Pancreas (tissue), 10 donors: ENCODE results near the gene EFCAB10. TPM values are rescaled to one million over a fixed set of nuclear protein-coding genes. Genes with fewer than 3 reads are reported as not detected.

Experiments used
- ATAC-seq, 4 donors: fragments of 200-7000 bp; cut with Tn5 transposase; one replicate each; pipeline versions ENCODE4 v1.8.0 to v1.9.1; 2020; ENCODE audit warnings: mild to moderate bottlenecking in 4 of 4, moderate library complexity in 4 of 4
- DNase-seq, 6 donors: peaks; one replicate each; pipeline ENCODE4 v3.0.0-alpha.2; 2020
- FAIRE-seq: peaks from 2 replicates; lab custom pipeline; 2012; peaks lifted over from hg19 to GRCh38; lab: Jason Lieb, UNC
- H3K27ac ChIP-seq, 4 donors: fragments of 200-600 bp; sonication (generic); 1 replicate in 3 of 4; 2 replicates in 1 of 4; pipeline versions ENCODE4 v1.5.0 to v1.8.0; 2020
- H3K27me3 ChIP-seq, 4 donors: fragments of 200-600 bp; one replicate each; pipeline ENCODE4 v1.8.0; 2021
- H3K36me3 ChIP-seq, 3 donors: fragments of 200-600 bp; sonication (generic) in 1 of 3; one replicate each; pipeline versions ENCODE4 v1.5.0 to v1.8.0; 2020 to 2021
- H3K4me1 ChIP-seq, 3 donors: fragments of 200-600 bp; one replicate each; pipeline ENCODE4 v1.8.0; 2021
- H3K4me3 ChIP-seq, 4 donors: fragments of 200-600 bp; sonication (generic) in 2 of 4; one replicate each; pipeline versions ENCODE4 v1.5.0 to v1.8.0; 2020 to 2021
- H3K9me3 ChIP-seq, 4 donors: fragments of 200-600 bp; one replicate each; pipeline ENCODE4 v1.8.0; 2021
- CTCF ChIP-seq, 4 donors: fragments of 200-600 bp; sonication (generic) in 3 of 4; IDR thresholded peaks; one replicate each; pipeline versions ENCODE4 v1.5.0 to v1.8.0; 2021; ENCODE audit warnings: antibody characterized with exemption in 4 of 4
- WGBS, 2 donors: extraction: QIAGEN DNeasy Blood & Tissue Kit; methylation state at CpG; one replicate each; pipeline ENCODE4 v1.1.7; 2013; 5-methylcytosine and 5-hydroxymethylcytosine counted together
- intact Hi-C, 3 donors: fragments of 100-400 bp; cut with DNase I; formaldehyde crosslinking; loops; one replicate each; pipeline versions ENCODE4 v1.11.1 to v1.14.2; 2022
- polyA plus RNA-seq, 2 donors: library from polyadenylated mRNA; stranded (reverse); fragments of 200-250 nt; gene quantifications; one replicate each; pipeline ENCODE4 v1.2.3, GENCODE V29; 2013
- total RNA-seq, 6 donors: library from RNA; stranded (reverse); fragmentation: NEBNext Ultra II Directional in 4 of 6; extraction: Animal tissue kit (Norgen Biotek cat#: 25700) in 4 of 6; gene quantifications; one replicate each; pipeline versions ENCODE4 v1.2.1 to v1.2.4, GENCODE V29; 2021 to 2023
- donor health status: healthy with polysubstance abuse.
- donor health status: DM: no; HTN: no; CAD: no; lungs with moderate emphysema.
- donor health status: DM: no; HTN: no; CAD: no.
- donor health status: control.
- donor health status: control.
- donor health status: Bipolar disorder and iron deficiency.
- donor health status: DM: yes; HTN: yes; CAD: no.
- donor health status: DM: no; HTN: no; CAD: no.
- donor health status: DM: no; HTN: no; CAD: no.
- donor health status: DM: yes; HTN: yes; CAD: no.

Gene EFCAB10
- total and polyA plus RNA-seq, 8 donors: 0.12 TPM; not detected in 7

- H3K4me3 ChIP-seq: no peak overlapping the region
- peaks cover 0 to 9% (median 7%) of the 10 kb centered on the region in 3 donors for H3K4me1 ChIP-seq
- peaks cover 2 to 46% (median 9%) of the 10 kb centered on the region in 3 donors for H3K36me3 ChIP-seq
- intact Hi-C loops: no loop called here
- no peaks in the 10 kb centered on the region for H3K27me3 ChIP-seq
- no peak for ATAC-seq
- H3K27ac ChIP-seq: no peak overlapping the region
- H3K9me3 ChIP-seq: no peaks in the 10 kb centered on the region
- FAIRE-seq: no peak
- no peak for DNase-seq
- TF ChIP-seq CTCF (IDR thresholded peaks at IDR 0.05): no peak
- WGBS, 2 donors: 47 to 84% methylated on average over 2 of the region's 2 CpGs
These were observed 43.0 kb downstream of the EFCAB10 start for GRCh38 chr7:105538339-105538738.

- DNase-seq (no peak), FAIRE-seq (no peak), ATAC-seq (no peak)
- Histone ChIP-seq H3K4me1 (peaks cover 0 to 12% (median 12%) of the 10 kb centered on the region in 3 donors), H3K9me3 (no peaks in the 10 kb centered on the region), H3K36me3 (peaks cover 0 to 6% (median 0%) of the 10 kb centered on the region in 3 donors), H3K27ac (peak overlapping the region; percentile 72 to 84 (median 77)), H3K27me3 (no peaks in the 10 kb centered on the region), H3K4me3 (peak overlapping the region; percentile 70 to 100 (median 96))
- intact Hi-C loops: no loop called here
- no peak for TF ChIP-seq CTCF (IDR thresholded peaks at IDR 0.05)
- 16 to 17% methylated on average over 12 of the region's 12 CpGs for WGBS, 2 donors
These were observed 48.4 kb downstream of the EFCAB10 start for GRCh38 chr7:105532709-105533460.

- Histone ChIP-seq H3K4me3 (peak within 1 kb of the TSS; percentile 70 to 100 (median 96)), H3K9me3 (no peaks in the 10 kb centered on the region), H3K4me1 (peaks cover 0 to 12% (median 12%) of the 10 kb centered on the region in 3 donors), H3K27me3 (no peaks in the 10 kb centered on the region), H3K36me3 (peaks cover 0 to under 1% (median 0%) of the 10 kb centered on the region in 3 donors), H3K27ac (peak within 1 kb of the TSS; percentile 72 to 84 (median 77))
- intact Hi-C loops: no loop called here
- TF ChIP-seq CTCF (IDR thresholded peaks at IDR 0.05): peak; percentile 49 to 70 (median 50)
- DNase-seq (peak; percentile 88 to 97 (median 91)), ATAC-seq (peak; percentile 99 to 100 (median 100)), FAIRE-seq (no peak)
- WGBS, 2 donors: 1 to 2% methylated on average over 42 of the region's 42 CpGs
These were observed 49.3 kb downstream of the EFCAB10 start, which contains the start of gene RINT1 for GRCh38 chr7:105531792-105532671. TSS of gene RINT1 (plus strand) at chr7:105532201. CDS start at chr7:105532316, 115 bp downstream.

GRCh38 chr7:105530546-105530945 is 50.7 kb downstream of the EFCAB10 start:
- no peaks in the 10 kb centered on the region for H3K9me3 ChIP-seq
- no peak overlapping the region for H3K27ac ChIP-seq
- no peaks in the 10 kb centered on the region for H3K36me3 ChIP-seq
- TF ChIP-seq CTCF (IDR thresholded peaks at IDR 0.05): no peak
- intact Hi-C loops: no loop called here
- DNase-seq: no peak
- ATAC-seq: no peak
- FAIRE-seq: no peak
- H3K4me3 ChIP-seq: no peak overlapping the region
- H3K4me1 ChIP-seq: peaks cover 0 to 12% (median 12%) of the 10 kb centered on the region in 3 donors
- H3K27me3 ChIP-seq: no peaks in the 10 kb centered on the region
- 87 to 93% methylated on average over 20 of the region's 20 CpGs for WGBS, 2 donors
